Measurements from ENCODE around the gene KHDRBS2.

KHDRBS2 gene

DNA sequence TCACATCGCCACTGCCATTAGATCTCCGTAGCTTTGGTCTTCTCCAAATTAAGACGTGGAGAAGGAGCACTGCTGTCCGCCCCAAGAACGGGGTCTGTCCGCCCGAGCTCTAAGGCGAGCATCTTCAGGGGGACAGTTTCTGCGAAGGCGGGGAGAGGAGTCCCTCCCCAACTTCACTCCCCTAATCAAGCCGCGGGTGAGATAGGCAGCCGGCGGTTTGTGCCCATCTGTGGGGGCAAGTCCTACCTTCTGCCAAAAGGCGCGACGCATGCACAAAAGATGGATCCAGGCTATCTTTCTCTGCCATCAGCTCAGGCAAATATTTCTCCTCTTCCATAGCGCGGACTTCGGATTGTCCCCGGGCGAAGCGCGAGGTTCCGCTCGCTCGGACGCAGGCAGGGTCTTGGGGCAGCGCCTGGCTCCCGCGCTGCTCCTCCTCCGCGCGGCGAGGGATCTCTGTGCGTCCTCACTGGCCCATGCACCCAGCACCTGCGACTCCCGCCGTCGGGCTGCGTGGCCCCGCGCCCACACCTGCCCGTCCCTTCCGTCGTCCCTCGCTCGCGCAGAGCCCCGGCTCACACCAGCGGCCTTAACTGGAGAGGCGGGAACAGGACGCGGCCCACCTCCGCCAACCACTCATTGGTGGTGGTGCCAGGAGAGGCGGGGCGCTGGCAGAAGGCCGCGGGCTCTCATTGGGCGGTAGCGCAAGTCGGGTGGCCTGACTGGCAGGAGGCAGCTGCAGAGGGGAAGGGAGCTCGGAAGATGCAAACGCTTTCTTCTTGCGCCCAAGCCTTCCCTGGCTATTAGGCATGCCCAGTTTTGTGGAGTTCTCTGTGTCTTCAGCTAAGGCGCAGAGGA is at the start of gene KHDRBS2:
Gene KHDRBS2 (minus strand): TSS at position 614 of the 858 bp plus-strand sequence.
- TF ChIP-seq FOXP2 (optimal IDR thresholded peaks at IDR 0.05; ENCODE audit: control extremely low read depth, extremely low read length, insufficient read depth) (no peak), EZH2 (IDR thresholded peaks at IDR 0.05) (no peak), POLR2AphosphoS5 (IDR thresholded peaks at IDR 0.05; ENCODE audit: borderline replicate concordance, low read depth, low read length) (no peak)
- Histone ChIP-seq H3K36me3 (ENCODE audit: insufficient read depth, low read length) (no peaks in the 10 kb centered on the region), H3K4me3 (no peak within 1 kb of the TSS), H3K9ac (ENCODE audit: insufficient read length) (no peak within 1 kb of the TSS), H3K27ac (no peak within 1 kb of the TSS), H3K9me3 (ENCODE audit: low read depth, low read length) (no peaks in the 10 kb centered on the region)
- no peak for DNase-seq (ENCODE audit: low read depth, low spot score)

DNA sequence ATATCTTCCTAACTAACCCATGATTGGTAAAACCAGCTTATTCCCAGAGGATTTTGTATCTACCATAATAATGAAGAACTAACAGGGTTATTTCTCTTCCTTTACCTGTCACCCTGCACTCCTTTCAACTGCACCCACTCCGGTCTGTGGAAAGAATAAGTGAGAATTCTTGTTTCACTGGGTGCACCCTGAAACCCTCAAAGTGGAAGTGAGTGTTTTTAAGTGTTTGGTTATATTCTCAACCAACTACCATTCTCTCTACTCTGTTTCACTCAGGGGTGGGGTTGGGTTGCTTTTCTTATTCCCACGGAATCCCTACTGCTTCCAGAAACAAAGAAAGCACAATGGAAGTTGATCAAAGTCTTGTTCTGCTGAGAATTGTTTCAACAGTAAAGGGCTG is 42.6 kb upstream of the KHDRBS2 start:
- Histone ChIP-seq H3K36me3 (ENCODE audit: insufficient read depth, low read length) (no peaks in the 10 kb centered on the region), H3K9ac (ENCODE audit: insufficient read length) (no peak overlapping the region), H3K27ac (no peak overlapping the region), H3K4me3 (no peak overlapping the region), H3K9me3 (ENCODE audit: low read depth, low read length) (no peaks in the 10 kb centered on the region)
- no peak for TF ChIP-seq POLR2AphosphoS5 (IDR thresholded peaks at IDR 0.05; ENCODE audit: borderline replicate concordance, low read depth, low read length)
- no peak for TF ChIP-seq EZH2 (IDR thresholded peaks at IDR 0.05)
- no peak for TF ChIP-seq FOXP2 (optimal IDR thresholded peaks at IDR 0.05; ENCODE audit: control extremely low read depth, extremely low read length, insufficient read depth)
- no peak for DNase-seq (ENCODE audit: low read depth, low spot score)

DNA sequence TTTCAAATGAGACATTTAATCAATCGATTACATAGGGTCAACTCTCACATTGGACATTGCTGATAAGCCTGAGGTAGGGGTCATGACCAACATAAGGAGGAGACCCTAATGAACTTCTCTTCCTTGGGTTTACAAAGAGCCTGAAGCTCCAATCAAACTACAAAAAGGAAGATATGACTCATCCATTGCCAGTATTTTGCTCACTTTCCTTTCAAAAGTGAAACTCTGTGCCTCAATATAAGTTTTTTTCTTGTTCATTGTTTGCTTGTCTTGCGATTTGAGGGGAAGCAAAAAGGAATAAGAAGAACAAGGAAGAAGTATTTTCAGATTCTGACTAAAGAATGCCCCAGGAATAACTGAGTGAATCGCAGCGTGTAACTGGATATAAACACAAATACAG is 38.8 kb upstream of the KHDRBS2 start:
- Histone ChIP-seq H3K9me3 (ENCODE audit: low read depth, low read length) (no peaks in the 10 kb centered on the region), H3K36me3 (ENCODE audit: insufficient read depth, low read length) (no peaks in the 10 kb centered on the region), H3K27ac (no peak overlapping the region), H3K9ac (ENCODE audit: insufficient read length) (no peak overlapping the region), H3K4me3 (no peak overlapping the region)
- TF ChIP-seq POLR2AphosphoS5 (IDR thresholded peaks at IDR 0.05; ENCODE audit: borderline replicate concordance, low read depth, low read length) (no peak), FOXP2 (optimal IDR thresholded peaks at IDR 0.05; ENCODE audit: control extremely low read depth, extremely low read length, insufficient read depth) (no peak), EZH2 (IDR thresholded peaks at IDR 0.05) (no peak)
- DNase-seq (ENCODE audit: low read depth, low spot score), result no peak

DNA sequence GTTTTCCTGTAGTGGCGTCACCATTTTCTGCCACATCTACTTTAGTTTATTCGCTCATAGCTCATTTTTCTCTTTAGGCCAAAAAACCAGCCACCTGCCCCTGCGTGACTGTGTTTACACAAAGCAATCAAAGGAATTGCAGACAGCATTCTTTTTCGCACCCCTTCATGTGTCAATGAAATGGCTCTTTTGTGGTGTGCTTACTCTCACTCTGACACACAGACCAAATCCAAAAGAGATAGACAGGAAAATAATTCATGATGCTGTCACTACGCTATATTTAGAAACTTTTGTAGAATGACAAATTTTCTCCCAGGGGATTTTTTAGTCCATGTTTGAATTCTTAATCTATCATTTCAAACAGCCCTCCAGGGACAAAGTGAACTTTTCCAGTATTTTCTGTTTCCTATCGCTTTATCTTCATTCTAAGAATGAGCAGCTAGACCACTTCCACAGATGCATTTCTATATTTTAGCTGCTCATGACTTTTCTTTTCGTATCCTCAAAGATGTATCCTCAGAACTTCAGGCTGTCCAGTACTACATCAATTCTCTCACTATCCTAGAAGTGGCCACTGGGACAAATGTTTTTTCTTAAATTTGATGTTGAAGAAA is 37.9 kb upstream of the KHDRBS2 start:
- no peak overlapping the region for H3K9ac ChIP-seq (ENCODE audit: insufficient read length)
- no peak overlapping the region for H3K27ac ChIP-seq
- TF ChIP-seq EZH2 (IDR thresholded peaks at IDR 0.05) (no peak), POLR2AphosphoS5 (IDR thresholded peaks at IDR 0.05; ENCODE audit: borderline replicate concordance, low read depth, low read length) (no peak), FOXP2 (optimal IDR thresholded peaks at IDR 0.05; ENCODE audit: control extremely low read depth, extremely low read length, insufficient read depth) (no peak)
- H3K36me3 ChIP-seq (ENCODE audit: insufficient read depth, low read length), result no peaks in the 10 kb centered on the region
- H3K4me3 ChIP-seq, result no peak overlapping the region
- no peak for DNase-seq (ENCODE audit: low read depth, low spot score)
- H3K9me3 ChIP-seq (ENCODE audit: low read depth, low read length), result no peaks in the 10 kb centered on the region

DNA sequence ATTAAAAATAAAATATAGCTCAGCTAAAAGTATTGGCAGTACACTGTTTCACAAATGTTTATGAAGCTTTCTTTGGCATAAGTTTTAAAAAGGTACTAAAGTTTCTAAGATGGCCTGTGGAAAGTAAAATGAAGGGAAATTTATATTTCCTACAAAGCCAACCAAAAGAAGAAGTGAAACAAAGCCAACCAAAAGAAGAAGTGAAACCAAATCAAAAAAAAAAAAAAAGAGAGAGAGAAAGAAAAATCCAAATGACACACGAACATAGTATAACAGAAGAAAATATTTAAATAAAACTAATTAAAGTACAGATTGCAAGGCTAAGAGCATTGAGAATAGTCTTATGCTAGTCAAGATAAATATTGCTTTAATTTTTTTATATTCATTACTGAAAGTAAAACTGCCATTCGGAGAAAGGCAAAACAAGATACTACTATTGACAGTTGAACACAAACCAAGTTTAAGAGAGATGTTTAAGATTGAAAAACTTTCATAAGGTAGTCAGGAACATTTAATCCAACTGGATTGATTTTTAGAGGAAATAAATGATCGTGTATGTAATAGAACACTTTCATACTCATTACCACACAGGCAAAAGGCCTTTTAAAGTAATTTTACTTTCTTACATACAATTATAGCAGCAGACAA is 12.8 kb upstream of the KHDRBS2 start:
- Histone ChIP-seq H3K9ac (ENCODE audit: insufficient read length) (no peak overlapping the region), H3K27ac (no peak overlapping the region), H3K36me3 (ENCODE audit: insufficient read depth, low read length) (no peaks in the 10 kb centered on the region), H3K9me3 (ENCODE audit: low read depth, low read length) (no peaks in the 10 kb centered on the region), H3K4me3 (no peak overlapping the region)
- TF ChIP-seq FOXP2 (optimal IDR thresholded peaks at IDR 0.05; ENCODE audit: control extremely low read depth, extremely low read length, insufficient read depth) (no peak), POLR2AphosphoS5 (IDR thresholded peaks at IDR 0.05; ENCODE audit: borderline replicate concordance, low read depth, low read length) (no peak), EZH2 (IDR thresholded peaks at IDR 0.05) (no peak)
- DNase-seq (ENCODE audit: low read depth, low spot score), result no peak

DNA sequence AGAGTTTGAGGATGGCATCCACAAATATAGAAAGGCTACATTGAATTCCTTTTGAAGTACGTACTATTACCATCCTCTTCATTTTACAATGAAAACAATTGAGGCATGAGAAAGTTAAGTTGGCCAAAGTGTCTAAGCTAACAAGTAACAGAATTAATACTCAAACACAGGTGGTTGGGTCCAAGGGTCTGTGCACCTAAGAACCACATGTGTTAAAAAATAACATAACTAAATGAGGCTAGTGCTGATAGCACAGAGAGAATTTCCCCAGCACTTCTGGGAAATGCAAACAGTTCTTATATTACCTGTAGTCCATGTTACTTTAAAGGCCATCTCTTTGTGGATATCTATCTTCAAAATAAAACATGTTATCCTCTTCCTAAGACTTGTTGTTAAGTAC is 10.5 kb upstream of the KHDRBS2 start:
- H3K27ac ChIP-seq, result no peak overlapping the region
- DNase-seq (ENCODE audit: low read depth, low spot score), result no peak
- TF ChIP-seq EZH2 (IDR thresholded peaks at IDR 0.05) (no peak), POLR2AphosphoS5 (IDR thresholded peaks at IDR 0.05; ENCODE audit: borderline replicate concordance, low read depth, low read length) (no peak), FOXP2 (optimal IDR thresholded peaks at IDR 0.05; ENCODE audit: control extremely low read depth, extremely low read length, insufficient read depth) (no peak)

DNA sequence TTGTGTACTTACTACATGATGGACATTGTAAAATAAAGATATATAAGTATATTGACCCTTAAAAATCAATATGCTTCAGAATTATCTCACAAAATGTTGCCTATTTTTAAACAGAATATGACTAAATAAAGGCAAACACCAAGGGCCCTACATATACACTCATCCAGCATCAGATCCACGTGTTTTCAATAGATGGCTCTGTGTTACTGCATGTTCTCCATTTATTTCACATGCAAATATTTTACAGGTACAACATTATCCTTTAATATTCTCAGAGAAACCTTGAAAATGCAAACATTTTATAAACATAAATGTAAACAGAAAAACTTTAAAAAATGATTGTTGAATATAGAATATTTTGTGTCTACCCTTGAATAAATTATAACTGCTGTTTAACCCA is 2.9 kb upstream of the KHDRBS2 start:
- TF ChIP-seq EZH2 (IDR thresholded peaks at IDR 0.05), result no peak
- no peak for TF ChIP-seq POLR2AphosphoS5 (IDR thresholded peaks at IDR 0.05; ENCODE audit: borderline replicate concordance, low read depth, low read length)
- TF ChIP-seq FOXP2 (optimal IDR thresholded peaks at IDR 0.05; ENCODE audit: control extremely low read depth, extremely low read length, insufficient read depth), result no peak
- DNase-seq (ENCODE audit: low read depth, low spot score), result no peak
- no peaks in the 10 kb centered on the region for H3K9me3 ChIP-seq (ENCODE audit: low read depth, low read length)
- no peak overlapping the region for H3K9ac ChIP-seq (ENCODE audit: insufficient read length)
- no peaks in the 10 kb centered on the region for H3K36me3 ChIP-seq (ENCODE audit: insufficient read depth, low read length)
- H3K27ac ChIP-seq, result no peak overlapping the region
- H3K4me3 ChIP-seq, result no peak overlapping the region

More for the DNA sequence above, 10.5 kb upstream of the KHDRBS2 start:
- Histone ChIP-seq H3K9ac (ENCODE audit: insufficient read length) (no peak overlapping the region), H3K9me3 (ENCODE audit: low read depth, low read length) (no peaks in the 10 kb centered on the region), H3K4me3 (no peak overlapping the region), H3K36me3 (ENCODE audit: insufficient read depth, low read length) (no peaks in the 10 kb centered on the region)

DNA sequence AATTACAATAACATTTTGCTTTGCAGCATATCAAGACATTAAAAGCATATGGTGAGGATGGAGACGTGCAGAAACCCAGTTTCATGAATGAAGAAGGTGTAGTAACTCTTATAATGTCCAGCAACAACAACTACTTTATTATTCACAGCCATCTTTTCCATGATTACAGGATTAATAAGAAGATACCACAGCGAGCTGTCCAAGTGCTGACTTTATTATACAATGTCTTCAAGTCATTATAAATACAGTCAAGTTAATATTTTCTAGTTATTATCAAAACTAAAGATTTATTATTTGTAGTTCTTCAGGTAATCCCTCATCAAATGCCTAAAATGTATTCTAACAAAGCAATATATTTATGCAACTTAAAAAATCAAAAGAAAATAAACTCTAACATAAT is 2.5 kb upstream of the KHDRBS2 start:
- H3K27ac ChIP-seq, result no peak overlapping the region
- DNase-seq (ENCODE audit: low read depth, low spot score), result no peak
- TF ChIP-seq FOXP2 (optimal IDR thresholded peaks at IDR 0.05; ENCODE audit: control extremely low read depth, extremely low read length, insufficient read depth) (no peak), POLR2AphosphoS5 (IDR thresholded peaks at IDR 0.05; ENCODE audit: borderline replicate concordance, low read depth, low read length) (no peak), EZH2 (IDR thresholded peaks at IDR 0.05) (no peak)
- no peaks in the 10 kb centered on the region for H3K36me3 ChIP-seq (ENCODE audit: insufficient read depth, low read length)
- H3K9me3 ChIP-seq (ENCODE audit: low read depth, low read length), result no peaks in the 10 kb centered on the region
- no peak overlapping the region for H3K4me3 ChIP-seq
- no peak overlapping the region for H3K9ac ChIP-seq (ENCODE audit: insufficient read length)

Data from SK-N-MC (cell line).